NCI-H146 treated with DMSO at 0.1 percent for 48 hours (cell line): Measurements from ENCODE around the gene PTPRZ1.

Experiments used
- DNase-seq: peaks from one replicate; lab custom pipeline; 2025; ENCODE audit not compliant: unreplicated experiment; lab: John Stamatoyannopoulos, UW

Gene PTPRZ1

GRCh38 chr7:121872831-121873288, at the start of gene PTPRZ1:
TSS of gene PTPRZ1 (plus strand) at chr7:121873161. CDS start at chr7:121873500, 339 bp downstream.
- peak; percentile 70 for DNase-seq

DNA sequence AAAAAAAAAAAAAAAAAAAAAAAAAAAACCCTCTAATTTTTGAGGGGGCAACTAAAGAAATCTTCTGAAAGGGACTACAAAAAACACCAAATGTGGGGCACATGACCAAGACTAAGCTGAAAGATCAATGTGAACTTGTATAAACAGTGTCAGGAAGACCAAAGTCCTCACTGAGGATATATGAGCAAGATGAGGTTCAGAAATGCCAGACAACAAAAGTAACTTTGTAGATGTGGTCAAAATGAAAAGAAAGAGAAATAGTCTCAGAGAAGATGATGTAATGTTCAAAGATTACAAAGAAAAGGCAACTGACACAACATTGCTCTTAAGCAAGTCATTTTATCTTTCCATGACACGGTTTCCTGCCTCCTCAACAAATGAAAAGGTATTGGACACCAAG, 48.7 kb upstream of the PTPRZ1 start:
- DNase-seq, result no peak

DNA sequence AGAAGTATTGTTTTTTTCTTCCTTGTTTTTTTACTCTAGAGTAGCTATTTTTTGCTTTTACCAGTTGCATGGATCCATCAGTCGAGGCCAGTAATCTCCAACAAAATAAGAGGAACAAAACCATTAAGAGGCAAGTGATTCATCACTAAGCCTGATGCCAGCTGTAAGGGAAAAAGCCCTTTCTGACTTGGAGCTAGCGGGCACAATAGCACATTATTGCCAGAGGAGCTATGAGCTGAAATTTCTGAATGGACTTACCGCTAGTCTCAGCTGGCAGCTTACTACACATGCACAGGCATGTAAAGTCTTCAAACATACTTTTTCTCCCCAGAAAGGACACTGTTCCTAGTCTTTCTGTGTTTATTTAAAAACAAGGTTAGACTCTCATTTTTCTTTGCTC, 41.6 kb upstream of the PTPRZ1 start:
- peak; percentile 58 for DNase-seq

DNA sequence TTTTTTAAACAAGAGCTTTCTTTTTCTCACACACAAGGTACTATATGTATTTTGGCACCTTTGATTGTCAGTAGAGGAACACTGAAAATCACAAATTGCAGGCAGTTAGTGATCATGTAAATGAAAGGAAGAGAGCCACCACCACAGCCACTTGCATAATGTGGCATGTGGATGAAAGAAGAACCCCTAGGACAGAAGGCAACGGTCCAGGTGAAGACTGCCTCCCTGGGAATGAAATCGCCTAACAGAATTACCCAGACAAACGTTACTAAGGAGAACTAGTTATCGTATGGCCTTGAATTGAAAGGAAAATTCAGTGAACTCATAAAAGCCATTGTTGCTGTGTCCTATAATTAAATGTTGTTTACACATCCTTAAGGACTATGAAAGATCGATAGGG, 41.2 kb upstream of the PTPRZ1 start:
- peak; percentile 95 for DNase-seq

DNA sequence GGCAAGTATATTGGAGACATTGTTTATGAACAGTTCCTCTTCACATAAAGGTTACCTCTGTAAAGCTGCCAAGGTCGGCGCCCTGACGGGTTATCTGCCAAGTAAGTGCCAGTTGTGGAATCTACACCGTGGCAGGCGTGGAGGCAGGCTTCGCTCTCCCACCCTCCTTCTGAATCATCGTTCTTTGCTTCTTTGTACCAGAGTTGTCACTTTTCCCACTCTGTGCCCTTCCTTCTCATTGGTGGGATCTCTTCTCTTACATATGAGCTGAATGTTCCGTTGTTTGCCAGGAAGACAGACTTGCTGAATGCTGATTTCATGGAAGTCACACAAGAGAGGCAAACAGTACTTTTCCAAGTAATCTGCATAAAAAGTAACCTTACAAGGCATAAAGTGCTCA, 40.6 kb upstream of the PTPRZ1 start:
- DNase-seq, result peak; percentile 82

DNA sequence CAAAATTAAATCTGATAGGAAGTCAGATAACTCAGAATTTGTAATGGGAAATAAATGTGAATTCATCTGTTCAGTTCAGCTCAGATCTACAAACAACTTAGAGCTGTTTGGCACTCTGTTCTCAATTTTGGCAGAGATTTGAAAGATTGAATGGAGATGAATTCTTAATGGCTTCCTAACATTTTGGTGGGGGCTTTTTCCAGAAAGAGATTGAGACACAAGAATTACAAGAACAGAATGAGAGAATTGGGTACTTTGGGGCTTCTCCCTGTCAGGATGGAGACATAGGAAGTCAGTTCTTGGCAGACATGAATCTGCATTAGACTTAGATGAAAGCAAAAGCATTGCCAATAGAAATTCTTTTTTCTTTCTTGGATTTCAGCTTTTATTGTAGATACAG, 39.0 kb upstream of the PTPRZ1 start:
- DNase-seq, result no peak

DNA sequence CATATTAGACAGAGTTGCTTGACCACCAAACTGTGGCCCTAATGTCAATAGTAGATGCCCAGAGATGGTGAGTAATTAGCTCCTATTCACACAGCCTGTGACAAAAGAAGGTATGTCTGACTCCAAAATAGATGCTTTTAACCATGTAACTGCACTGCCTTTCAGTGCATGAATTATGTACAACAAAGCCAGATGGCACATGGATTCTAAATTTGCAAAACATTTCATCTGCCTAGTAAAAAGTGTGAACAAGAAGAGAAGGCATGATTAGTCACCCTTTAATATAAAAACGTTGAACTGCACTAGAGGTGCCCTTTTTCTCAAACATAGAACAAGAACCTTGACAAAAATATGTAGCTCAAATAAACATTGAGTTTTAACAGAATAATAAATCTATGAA, 35.5 kb upstream of the PTPRZ1 start:
- DNase-seq, result peak; percentile 23

DNA sequence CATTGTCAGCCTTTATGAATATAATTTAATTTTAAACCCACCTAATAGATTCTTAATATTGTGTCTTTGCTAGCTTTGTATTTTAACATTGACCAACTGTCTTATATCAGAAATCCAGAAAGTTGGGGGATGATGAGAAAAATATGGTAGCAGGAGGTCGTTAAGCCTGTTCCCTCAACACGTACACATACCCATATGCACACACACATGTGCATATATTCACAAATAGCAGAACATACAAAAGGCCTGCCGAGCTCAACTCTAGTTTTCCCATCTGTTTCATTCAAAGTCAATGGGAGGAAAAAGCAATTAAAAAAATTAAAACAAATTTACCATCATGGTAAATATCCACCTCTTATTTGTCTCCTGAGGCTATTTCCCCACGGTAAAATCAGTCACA, 25.9 kb upstream of the PTPRZ1 start:
- no peak for DNase-seq

DNA sequence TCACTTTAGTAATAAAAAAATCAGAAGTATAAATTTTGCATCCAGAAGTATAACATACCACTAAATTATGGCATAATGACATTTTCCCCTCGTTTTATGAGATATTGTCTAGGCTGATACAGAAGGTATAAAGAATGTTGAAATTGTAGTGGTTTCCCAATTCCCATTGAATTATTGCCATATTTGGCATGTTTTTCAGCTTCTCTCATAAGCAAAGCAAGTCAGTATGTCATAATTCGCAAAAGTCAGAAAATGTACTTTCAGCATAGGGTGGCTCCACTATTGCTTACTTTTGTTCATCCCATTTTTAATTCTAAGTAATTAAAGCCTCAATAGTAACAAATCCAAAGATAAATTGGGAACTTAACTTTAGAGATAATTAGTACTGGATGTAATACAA, 19.7 kb upstream of the PTPRZ1 start:
- no peak for DNase-seq

DNA sequence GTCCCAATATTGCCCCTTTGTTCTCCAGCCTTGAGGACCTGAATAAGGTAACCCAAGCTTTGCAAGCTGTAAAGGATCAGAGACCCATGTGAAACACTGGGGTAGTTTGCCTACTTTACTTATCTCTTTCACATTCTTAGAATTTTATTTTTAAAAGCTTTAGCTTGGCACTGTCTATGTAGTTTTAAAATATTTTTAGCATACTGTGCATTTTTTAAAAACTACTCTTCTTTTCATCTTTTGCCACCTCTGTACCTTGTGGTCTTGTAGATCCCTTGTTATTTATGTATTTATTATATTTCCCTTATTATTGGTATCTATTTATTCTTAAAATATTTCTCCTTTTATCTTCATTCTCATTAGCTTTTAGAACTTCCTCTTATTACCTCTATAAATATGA, 12.0 kb upstream of the PTPRZ1 start:
- DNase-seq, result no peak

DNA sequence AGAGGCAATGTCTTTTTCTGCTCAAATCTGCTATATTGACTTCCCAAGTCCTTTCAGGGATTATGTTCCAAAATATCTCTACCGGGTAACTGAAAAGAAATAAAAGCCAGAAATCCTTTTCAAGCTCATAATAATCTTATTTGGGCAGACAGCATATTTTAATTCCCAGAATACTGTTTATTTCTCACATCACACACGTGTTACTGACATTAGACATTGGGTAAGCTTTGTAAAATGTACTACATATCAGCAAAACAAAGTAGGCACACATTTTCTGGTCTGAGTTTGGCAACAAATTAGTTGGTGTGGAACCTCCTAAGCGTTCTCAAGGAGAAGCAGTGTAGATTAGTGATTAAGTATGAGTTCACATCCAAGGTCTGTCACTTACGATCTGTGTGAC, 10.4 kb upstream of the PTPRZ1 start:
- DNase-seq, result no peak

DNA sequence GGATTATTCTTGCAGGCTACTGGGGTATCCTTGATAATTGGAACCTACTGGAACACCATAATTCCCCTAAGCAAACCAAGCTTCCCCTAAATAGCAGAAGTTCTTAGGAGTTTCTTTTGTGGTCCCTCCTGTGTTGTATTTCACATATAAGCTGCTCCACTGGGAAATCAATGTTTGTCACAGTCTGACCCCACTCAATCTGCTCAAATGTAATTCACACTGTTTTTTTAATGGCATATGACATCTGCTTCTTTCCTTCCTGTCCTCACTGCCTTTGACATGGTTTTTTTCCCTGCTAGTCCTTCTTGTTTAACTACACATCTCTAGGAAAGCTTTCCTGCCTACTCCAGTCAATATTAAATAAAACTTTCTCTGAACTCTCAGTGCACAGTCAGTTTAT, 1.8 kb upstream of the PTPRZ1 start:
- DNase-seq, result no peak

DNA sequence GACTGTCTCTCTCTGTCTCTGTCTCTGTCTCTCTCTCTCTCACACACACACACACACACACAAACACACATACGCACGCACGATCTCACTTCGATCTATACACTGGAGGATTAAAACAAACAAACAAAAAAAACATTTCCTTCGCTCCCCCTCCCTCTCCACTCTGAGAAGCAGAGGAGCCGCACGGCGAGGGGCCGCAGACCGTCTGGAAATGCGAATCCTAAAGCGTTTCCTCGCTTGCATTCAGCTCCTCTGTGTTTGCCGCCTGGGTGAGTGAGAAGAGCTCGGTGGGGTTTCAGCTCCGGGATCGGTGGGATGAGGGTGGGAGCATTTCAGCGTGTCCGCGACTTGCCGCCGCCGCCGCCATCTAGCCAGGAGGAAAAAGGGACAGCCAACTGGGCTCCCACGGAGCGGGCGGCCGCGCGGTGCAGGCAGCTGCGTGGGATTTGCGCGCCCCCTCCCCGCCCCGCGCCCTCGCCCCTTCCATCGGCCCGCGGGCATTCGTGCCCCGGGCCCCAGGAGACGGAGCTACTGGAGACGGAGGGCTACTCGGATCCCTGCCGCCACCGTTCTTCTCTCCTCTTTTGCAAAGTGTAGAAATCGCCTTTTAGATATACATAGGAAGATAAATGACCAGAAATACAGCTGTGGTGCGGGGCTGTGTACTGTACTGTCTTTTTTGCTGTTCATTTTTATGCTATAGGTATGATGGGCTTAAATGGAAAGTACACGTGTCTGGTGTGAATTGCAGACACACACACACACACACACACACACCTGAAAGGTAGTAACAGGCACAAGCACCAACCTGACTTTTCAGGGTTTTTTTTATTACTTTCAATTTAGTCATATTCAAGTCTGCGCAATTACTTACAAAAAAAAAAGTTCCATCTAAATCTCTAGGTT, 581 bp downstream of the PTPRZ1 start:
- peak; percentile 63 for DNase-seq

DNA sequence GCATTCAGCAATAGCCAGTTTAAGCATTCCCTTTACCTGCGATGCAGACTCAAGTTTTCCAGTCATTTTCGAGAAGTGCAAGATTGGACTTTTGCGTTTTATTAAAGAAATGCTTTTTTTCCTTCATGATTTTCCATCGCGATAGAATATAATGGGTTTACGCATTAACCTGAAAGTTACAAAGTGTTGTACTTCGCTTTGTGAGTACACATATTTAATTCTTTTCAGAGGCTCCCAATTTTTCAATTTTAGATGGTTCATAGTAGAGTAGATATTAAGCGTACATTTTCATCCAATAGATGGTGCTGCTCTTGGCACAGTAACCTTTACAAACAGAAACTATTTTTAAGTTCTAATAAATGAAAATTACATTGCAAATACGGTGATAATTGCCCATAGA, 1.3 kb downstream of the PTPRZ1 start:
- DNase-seq, result no peak

GRCh38 chr7:121875203-121875602, 2.2 kb downstream of the PTPRZ1 start:
- no peak for DNase-seq

DNA sequence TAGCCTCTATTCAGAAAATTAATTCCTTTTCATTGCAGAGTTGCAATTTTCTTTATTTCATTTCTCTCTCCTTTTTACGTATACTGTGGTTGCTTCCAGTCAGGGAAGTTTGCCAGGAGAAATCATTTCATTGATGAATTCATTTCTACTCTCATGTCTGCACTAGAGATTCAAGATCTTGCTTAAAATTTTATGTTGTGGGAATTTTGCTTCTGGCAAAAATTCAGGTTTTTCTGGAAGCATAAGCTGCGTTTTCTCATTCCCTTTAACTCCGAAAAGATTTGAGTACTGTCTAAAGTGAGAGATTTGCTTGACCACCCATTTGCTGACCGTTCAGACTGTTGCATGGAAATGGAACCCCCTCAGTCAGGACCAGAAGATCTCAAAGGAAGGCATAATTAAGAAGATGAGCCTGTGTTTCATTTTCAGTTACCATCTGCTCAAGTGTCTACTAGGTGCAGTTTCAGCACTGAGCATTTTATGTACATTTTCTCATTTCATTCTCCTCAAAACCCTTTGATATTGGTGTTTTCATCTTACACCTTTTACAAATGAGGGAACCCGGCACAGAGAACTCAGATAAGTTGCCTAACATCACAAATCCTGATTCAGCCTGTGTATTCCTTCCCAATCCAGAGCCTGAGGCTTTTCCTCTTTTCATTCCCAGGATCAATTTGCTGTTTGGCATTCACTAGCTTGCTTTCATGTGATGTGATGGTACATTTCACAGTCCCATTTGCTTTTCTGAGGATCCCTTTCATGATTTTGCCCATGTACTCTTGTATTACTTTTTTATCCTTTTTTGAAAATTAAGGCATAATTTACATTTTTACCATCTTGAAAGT, 3.9 kb downstream of the PTPRZ1 start:
- no peak for DNase-seq

- DNase-seq, result no peak
Measured at GRCh38 chr7:121878918-121879464, 6.0 kb downstream of the PTPRZ1 start.

- no peak for DNase-seq
Measured at GRCh38 chr7:121879544-121879943, 6.6 kb downstream of the PTPRZ1 start.

- peak; percentile 50 for DNase-seq
Measured at GRCh38 chr7:121882731-121883130, 9.8 kb downstream of the PTPRZ1 start.

- DNase-seq, result no peak
Measured at GRCh38 chr7:121885166-121885920, 12.4 kb downstream of the PTPRZ1 start.

DNA sequence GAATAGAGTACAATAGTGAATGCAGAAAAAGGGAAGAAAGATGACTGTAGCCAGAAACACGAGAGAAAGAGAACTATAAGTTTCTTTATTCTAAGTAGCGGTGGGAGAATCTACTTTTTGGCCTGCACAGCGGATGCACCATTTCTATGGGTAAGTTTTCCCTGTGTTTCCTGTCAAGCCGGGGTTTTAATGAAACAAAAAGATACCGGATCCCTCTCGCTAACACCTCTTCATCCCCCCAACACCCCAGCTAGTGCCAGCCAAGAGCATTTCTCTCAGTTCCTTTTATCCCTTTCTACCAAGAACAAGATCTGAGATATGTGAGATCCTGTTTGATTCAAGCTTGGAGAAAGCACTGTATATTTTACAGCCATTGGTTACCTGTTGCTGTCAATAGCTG, 14.7 kb downstream of the PTPRZ1 start:
- DNase-seq, result no peak
